DND-41 (cell line): ENCODE results near the gene MYO16.

Experiments
- EZH2 ChIP-seq: IDR thresholded peaks from 3 replicates; pipeline ENCODE4 v1.6.1; 2012; ENCODE audit warnings: borderline replicate concordance, low read depth, mild to moderate bottlenecking, moderate library complexity, low read length, inconsistent platforms; ENCODE audit not compliant: severe bottlenecking
- TF ChIP-seq, protein P1 (sequence below): IDR thresholded peaks from 2 replicates; pipeline ENCODE4 v1.5.1; 2012; ENCODE audit warnings: borderline replicate concordance, low read length, moderate library complexity, mild to moderate bottlenecking; ENCODE audit not compliant: poor library complexity, severe bottlenecking; ENCODE audit errors: extremely low read depth

DNA sequence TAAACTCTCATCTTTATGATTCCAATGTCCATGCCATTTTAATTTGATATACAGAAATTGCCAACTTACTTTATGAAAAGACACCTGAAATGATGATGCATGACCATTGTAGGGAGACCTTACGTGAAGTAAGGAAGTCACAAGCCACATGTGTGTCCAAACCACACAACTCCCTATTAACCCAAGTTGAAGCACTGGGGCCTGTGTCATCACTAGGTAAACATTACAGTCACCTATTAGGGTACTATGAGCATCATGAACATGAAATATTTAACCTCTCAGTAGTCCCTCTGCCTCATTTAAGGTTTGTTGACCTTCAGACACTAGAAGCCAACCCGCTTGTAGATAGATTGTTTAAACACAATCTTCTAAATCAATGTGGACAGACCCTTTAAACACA is 580.1 kb downstream of the MYO16 start:
- TF ChIP-seq, protein P1, sequence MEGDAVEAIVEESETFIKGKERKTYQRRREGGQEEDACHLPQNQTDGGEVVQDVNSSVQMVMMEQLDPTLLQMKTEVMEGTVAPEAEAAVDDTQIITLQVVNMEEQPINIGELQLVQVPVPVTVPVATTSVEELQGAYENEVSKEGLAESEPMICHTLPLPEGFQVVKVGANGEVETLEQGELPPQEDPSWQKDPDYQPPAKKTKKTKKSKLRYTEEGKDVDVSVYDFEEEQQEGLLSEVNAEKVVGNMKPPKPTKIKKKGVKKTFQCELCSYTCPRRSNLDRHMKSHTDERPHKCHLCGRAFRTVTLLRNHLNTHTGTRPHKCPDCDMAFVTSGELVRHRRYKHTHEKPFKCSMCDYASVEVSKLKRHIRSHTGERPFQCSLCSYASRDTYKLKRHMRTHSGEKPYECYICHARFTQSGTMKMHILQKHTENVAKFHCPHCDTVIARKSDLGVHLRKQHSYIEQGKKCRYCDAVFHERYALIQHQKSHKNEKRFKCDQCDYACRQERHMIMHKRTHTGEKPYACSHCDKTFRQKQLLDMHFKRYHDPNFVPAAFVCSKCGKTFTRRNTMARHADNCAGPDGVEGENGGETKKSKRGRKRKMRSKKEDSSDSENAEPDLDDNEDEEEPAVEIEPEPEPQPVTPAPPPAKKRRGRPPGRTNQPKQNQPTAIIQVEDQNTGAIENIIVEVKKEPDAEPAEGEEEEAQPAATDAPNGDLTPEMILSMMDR: no peak
- TF ChIP-seq EZH2: no peak
